Measurements from ENCODE around the gene SERHL2.

GRCh38 chr22:42620084-42620483, 66.3 kb downstream of the SERHL2 start:
- TF ChIP-seq CREB1 (CRISPR knock-in tag; IDR thresholded peaks at IDR 0.05; ENCODE audit: low read depth) (no peak), CTCF (conservative IDR thresholded peaks at IDR 0.05; ENCODE audit: low read depth in 2 of 2) (no peak), POLR2AphosphoS5 (IDR thresholded peaks at IDR 0.05; ENCODE audit: low read depth) (no peak), REST (IDR thresholded peaks at IDR 0.05; ENCODE audit: unreplicated experiment) (no peak), JUNB (IDR thresholded peaks at IDR 0.05; ENCODE audit: unreplicated experiment) (no peak), EZH2 (IDR thresholded peaks at IDR 0.05; ENCODE audit: low read depth, unreplicated experiment) (no peak), EZH2phosphoT487 (IDR thresholded peaks at IDR 0.05; ENCODE audit: unreplicated experiment) (no peak), ETS1 (IDR thresholded peaks at IDR 0.05) (no peak), STAT1 (IDR thresholded peaks at IDR 0.05; ENCODE audit: unreplicated experiment) (no peak), ZNF114 (CRISPR knock-in tag; IDR thresholded peaks at IDR 0.05) (no peak), ZNF331 (CRISPR knock-in tag; IDR thresholded peaks at IDR 0.05; ENCODE audit: low read depth) (no peak), NANOG (IDR thresholded peaks at IDR 0.05; ENCODE audit: borderline replicate concordance) (no peak)

Measured in GM23338 (cell line).